SU-DHL-6 (cell line): ENCODE results near the gene COX11.

ENCODE experiments used
- EZH2phosphoT487 ChIP-seq: fragments of 200-600 bp; sonication (generic), shearing (Covaris generic); conservative IDR thresholded peaks from 2 replicates; pipeline ENCODE4 v1.6.1; 2018; ENCODE audit warnings: mild to moderate bottlenecking, antibody characterized with exemption, low read length, moderate library complexity, mixed read lengths
- TF ChIP-seq, protein P1 (sequence below): fragments of 200-600 bp; sonication (generic); IDR thresholded peaks from one replicate; pipeline ENCODE4 v1.5.1; 2017; ENCODE audit warnings: antibody characterized with exemption, mild to moderate bottlenecking, low read length, moderate library complexity; ENCODE audit not compliant: insufficient read depth, poor library complexity, severe bottlenecking

- TF ChIP-seq, protein P1, sequence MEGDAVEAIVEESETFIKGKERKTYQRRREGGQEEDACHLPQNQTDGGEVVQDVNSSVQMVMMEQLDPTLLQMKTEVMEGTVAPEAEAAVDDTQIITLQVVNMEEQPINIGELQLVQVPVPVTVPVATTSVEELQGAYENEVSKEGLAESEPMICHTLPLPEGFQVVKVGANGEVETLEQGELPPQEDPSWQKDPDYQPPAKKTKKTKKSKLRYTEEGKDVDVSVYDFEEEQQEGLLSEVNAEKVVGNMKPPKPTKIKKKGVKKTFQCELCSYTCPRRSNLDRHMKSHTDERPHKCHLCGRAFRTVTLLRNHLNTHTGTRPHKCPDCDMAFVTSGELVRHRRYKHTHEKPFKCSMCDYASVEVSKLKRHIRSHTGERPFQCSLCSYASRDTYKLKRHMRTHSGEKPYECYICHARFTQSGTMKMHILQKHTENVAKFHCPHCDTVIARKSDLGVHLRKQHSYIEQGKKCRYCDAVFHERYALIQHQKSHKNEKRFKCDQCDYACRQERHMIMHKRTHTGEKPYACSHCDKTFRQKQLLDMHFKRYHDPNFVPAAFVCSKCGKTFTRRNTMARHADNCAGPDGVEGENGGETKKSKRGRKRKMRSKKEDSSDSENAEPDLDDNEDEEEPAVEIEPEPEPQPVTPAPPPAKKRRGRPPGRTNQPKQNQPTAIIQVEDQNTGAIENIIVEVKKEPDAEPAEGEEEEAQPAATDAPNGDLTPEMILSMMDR = no peak
- TF ChIP-seq EZH2phosphoT487 = no peak
Observed at GRCh38 chr17:54937018-54937417, 31.4 kb downstream of the COX11 start.
